ENCODE data around the gene C1orf35.

- no peak for TF ChIP-seq CTCF (IDR thresholded peaks at IDR 0.05; ENCODE audit: low read depth, low read length, missing input control)
- TF ChIP-seq EGR1 (IDR thresholded peaks at IDR 0.05; ENCODE audit: low read depth in 2 of 2): no peak
- no peak for TF ChIP-seq MAX (IDR thresholded peaks at IDR 0.05)
- TF ChIP-seq GABPA (IDR thresholded peaks at IDR 0.05 in 1 of 2, conservative IDR thresholded peaks at IDR 0.05 in 1 of 2): no peak
- no peak for TF ChIP-seq TAF1 (conservative IDR thresholded peaks at IDR 0.05)
- TF ChIP-seq YY1 (IDR thresholded peaks at IDR 0.05): no peak
- TF ChIP-seq REST (IDR thresholded peaks at IDR 0.05): no peak
- no peak for TF ChIP-seq ATF3 (IDR thresholded peaks at IDR 0.05)
- no peak for TF ChIP-seq RAD21 (IDR thresholded peaks at IDR 0.05)
- TF ChIP-seq SP1 (IDR thresholded peaks at IDR 0.05): no peak
- no peak for TF ChIP-seq JUND (IDR thresholded peaks at IDR 0.05)
- no peak for TF ChIP-seq ZBTB33 (IDR thresholded peaks at IDR 0.05)
These were observed 11.7 kb upstream of the C1orf35 start for GRCh38 chr1:228114827-228115226.

Data from liver (tissue), 3 donors.